Ishikawa (cell line): ENCODE measurements around the gene TRPM5.

ENCODE experiments used
- CEBPB ChIP-seq: IDR thresholded peaks from 2 replicates; pipeline ENCODE4 v1.6.1; 2012
- CREB1 ChIP-seq: IDR thresholded peaks from 2 replicates; pipeline ENCODE4 v1.6.1; 2012; ENCODE audit warnings: low read depth
- EGR1 ChIP-seq: IDR thresholded peaks from 2 replicates; pipeline ENCODE4 v1.6.1; 2012
- EP300 ChIP-seq: IDR thresholded peaks from 2 replicates; pipeline ENCODE4 v1.6.1; 2012; ENCODE audit warnings: borderline replicate concordance
- FOXM1 ChIP-seq: IDR thresholded peaks from 2 replicates; pipeline ENCODE4 v1.6.1; 2012; ENCODE audit warnings: low read depth, borderline replicate concordance
- NFIC ChIP-seq: IDR thresholded peaks from 2 replicates; pipeline ENCODE4 v1.6.1; 2012
- RAD21 ChIP-seq: IDR thresholded peaks from 2 replicates; pipeline ENCODE4 v1.6.1; 2012; ENCODE audit warnings: low read depth
- REST ChIP-seq: IDR thresholded peaks from 2 replicates; pipeline ENCODE4 v1.6.1; 2012; ENCODE audit warnings: low read depth, mild to moderate bottlenecking
- TAF1 ChIP-seq: IDR thresholded peaks from 2 replicates; pipeline ENCODE4 v1.6.1; 2012; ENCODE audit warnings: low read depth, mild to moderate bottlenecking
- TCF12 ChIP-seq: IDR thresholded peaks from 2 replicates; pipeline ENCODE4 v1.6.1; 2012; ENCODE audit warnings: low read depth
- TEAD4 ChIP-seq: IDR thresholded peaks from 2 replicates; pipeline ENCODE4 v1.6.1; 2012
- USF1 ChIP-seq: IDR thresholded peaks from 2 replicates; pipeline ENCODE4 v1.6.1; 2012
- YY1 ChIP-seq: IDR thresholded peaks from 2 replicates; pipeline ENCODE4 v1.6.1; 2012; ENCODE audit warnings: low read depth
- ZBTB7A ChIP-seq: IDR thresholded peaks from 2 replicates; pipeline ENCODE4 v1.6.1; 2012; ENCODE audit warnings: low read depth
- TF ChIP-seq, protein P1 (sequence below): IDR thresholded peaks from 2 replicates; pipeline ENCODE4 v1.6.1; 2012

Gene TRPM5

DNA sequence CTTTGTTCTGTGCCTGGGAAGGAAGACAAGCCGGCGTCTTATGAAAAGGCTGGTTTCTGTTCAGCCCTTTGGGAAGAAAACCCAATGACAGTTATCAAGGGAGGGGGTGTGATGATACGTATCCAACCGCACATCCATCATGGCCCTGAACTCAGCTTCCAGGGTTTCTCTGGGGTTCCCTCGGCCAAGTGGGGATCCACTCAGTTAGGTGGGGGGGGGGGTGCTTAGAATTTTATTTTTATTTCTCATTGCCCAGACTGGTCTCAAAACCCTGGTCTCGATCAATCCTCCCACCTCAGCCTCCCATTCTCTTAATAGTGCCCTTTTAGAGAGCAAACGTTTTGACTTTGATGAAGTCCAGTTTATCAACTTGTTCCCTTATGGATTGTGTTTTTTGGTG, 26.2 kb upstream of the TRPM5 start:
- TF ChIP-seq FOXM1 = no peak
- no peak for TF ChIP-seq EGR1
- TF ChIP-seq USF1 = no peak
- TF ChIP-seq CREB1 = no peak
- TF ChIP-seq RAD21 = no peak
- TF ChIP-seq TAF1 = no peak
- no peak for TF ChIP-seq ZBTB7A
- no peak for TF ChIP-seq TEAD4
- no peak for TF ChIP-seq TCF12
- no peak for TF ChIP-seq CEBPB

DNA sequence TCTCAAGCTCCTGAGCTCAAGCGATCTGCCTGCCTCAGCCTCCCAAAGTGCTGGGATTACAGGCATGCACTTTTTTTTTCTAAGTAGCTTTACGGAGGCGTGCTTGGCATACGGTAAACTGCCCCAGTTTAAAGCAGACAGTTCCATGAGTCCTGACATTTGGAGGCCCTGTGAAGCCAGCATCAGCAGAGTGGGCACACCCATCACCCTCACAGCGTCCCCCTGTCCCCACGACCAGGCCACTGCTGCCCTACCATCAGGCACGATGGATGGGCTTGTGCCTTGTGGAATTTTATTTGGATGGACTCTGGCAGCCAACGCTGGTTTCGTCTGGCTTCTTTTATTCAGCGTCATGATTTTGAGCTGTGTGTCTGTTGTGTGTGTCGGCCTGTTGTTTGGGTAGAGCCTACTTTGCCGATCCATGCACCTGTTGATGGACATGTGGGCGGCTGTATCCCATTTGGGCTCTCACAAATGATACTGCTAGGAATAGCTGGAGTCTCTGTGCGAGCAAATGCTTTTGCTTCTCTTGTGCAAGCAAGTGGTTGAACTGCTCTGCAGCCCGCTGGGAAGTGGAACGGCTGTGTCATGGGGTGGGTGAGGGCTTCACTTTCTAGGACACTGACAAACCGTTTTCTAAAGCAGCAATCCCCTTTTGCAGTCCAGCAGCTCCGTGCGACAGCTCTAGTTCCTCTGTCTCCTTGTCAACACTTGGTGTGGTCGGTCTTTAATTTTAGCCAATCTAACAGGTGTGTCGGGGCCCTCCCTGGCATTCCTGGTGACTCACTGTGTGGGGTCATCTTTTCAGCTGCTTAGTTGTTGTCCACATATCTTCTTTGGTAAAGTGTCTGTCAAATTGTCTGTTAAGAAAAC, 24.3 kb upstream of the TRPM5 start:
- TF ChIP-seq, protein P1, sequence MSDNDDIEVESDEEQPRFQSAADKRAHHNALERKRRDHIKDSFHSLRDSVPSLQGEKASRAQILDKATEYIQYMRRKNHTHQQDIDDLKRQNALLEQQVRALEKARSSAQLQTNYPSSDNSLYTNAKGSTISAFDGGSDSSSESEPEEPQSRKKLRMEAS = no peak
- TF ChIP-seq YY1 (no peak), USF1 (no peak), TCF12 (no peak), CREB1 (no peak), RAD21 (no peak), FOXM1 (no peak), TEAD4 (no peak), REST (no peak), NFIC (no peak), TAF1 (no peak), ZBTB7A (no peak)

DNA sequence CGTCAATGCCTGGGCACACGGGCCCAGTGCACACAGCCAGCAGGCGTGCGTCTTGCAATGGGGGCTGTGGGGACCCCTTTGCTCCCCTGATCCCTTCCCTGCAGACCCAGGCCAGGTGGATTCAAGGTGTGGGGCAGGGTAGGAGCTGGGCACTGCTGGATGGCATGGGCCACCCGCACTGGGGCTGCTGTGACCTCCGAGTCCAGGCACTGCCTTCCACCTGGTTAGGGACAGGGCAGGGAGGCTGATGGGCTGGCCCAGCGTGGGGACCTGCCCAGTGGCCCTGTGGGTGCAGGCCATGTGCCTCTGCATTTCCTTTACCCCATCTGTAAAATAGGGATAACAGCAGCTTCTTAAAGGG, 23.4 kb upstream of the TRPM5 start:
- TF ChIP-seq NFIC (no peak), REST (no peak), CEBPB (no peak), CREB1 (no peak)

DNA sequence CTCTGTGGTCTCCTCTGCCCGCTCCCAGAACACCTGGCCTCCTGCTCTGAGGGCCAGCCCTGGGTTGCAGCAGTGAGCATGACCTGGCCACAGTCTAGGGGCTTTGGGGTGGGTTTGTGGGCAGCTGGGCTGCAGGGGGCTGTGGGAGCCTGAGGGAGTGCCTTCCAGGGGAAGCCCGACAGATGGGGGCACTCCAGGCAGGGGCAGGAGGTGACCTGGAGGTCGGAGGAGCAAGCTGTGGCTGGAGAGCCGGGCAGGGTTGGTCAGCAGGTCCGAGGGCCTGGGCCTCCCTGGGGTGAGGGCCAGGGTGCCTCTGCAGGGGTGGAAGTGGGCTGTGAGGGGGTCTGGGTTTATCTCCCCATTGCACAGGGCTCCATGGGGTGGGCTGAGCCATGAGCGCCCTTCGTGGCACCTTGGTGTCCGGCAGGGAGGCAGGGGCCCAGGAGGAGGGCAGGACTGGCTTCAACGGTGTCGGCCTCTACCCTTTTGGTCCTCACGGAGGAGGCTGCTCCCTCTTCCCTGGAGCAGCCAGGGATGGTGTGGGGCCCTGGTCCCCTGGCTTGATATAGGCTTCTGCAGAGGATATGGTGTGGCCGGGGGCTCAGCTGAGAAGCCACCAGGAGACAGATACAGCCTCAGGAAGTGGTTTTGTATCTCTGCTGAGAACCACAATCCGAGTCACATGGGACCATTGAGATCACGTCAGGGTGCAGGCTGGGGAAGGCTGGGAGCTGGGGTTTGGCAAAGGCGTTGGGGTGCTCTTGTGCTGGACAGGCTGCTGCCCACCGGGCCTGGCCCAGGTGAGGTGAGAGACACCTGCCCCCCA, 22.8 kb upstream of the TRPM5 start:
- no peak for TF ChIP-seq TAF1
- TF ChIP-seq, protein P1 = no peak
- no peak for TF ChIP-seq EGR1
- TF ChIP-seq TEAD4 = no peak
- TF ChIP-seq NFIC = no peak
- no peak for TF ChIP-seq TCF12
- no peak for TF ChIP-seq RAD21
- TF ChIP-seq USF1 = no peak
- no peak for TF ChIP-seq EP300
- TF ChIP-seq CREB1 = no peak
- no peak for TF ChIP-seq REST
- TF ChIP-seq YY1 = no peak
- TF ChIP-seq FOXM1 = no peak
- no peak for TF ChIP-seq ZBTB7A
- no peak for TF ChIP-seq CEBPB
